Ishikawa (cell line): ENCODE measurements around the gene TRDMT1.

Source experiments
- CEBPB ChIP-seq: IDR thresholded peaks from 2 replicates; pipeline ENCODE4 v1.6.1; 2012
- CREB1 ChIP-seq: IDR thresholded peaks from 2 replicates; pipeline ENCODE4 v1.6.1; 2012; ENCODE audit warnings: low read depth
- EGR1 ChIP-seq: IDR thresholded peaks from 2 replicates; pipeline ENCODE4 v1.6.1; 2012
- EP300 ChIP-seq: IDR thresholded peaks from 2 replicates; pipeline ENCODE4 v1.6.1; 2012; ENCODE audit warnings: borderline replicate concordance
- FOXM1 ChIP-seq: IDR thresholded peaks from 2 replicates; pipeline ENCODE4 v1.6.1; 2012; ENCODE audit warnings: low read depth, borderline replicate concordance
- MAX ChIP-seq: IDR thresholded peaks from 2 replicates; pipeline ENCODE4 v1.6.1; 2012
- NFIC ChIP-seq: IDR thresholded peaks from 2 replicates; pipeline ENCODE4 v1.6.1; 2012
- RAD21 ChIP-seq: IDR thresholded peaks from 2 replicates; pipeline ENCODE4 v1.6.1; 2012; ENCODE audit warnings: low read depth
- REST ChIP-seq: IDR thresholded peaks from 2 replicates; pipeline ENCODE4 v1.6.1; 2012; ENCODE audit warnings: low read depth, mild to moderate bottlenecking
- TAF1 ChIP-seq: IDR thresholded peaks from 2 replicates; pipeline ENCODE4 v1.6.1; 2012; ENCODE audit warnings: low read depth, mild to moderate bottlenecking
- TCF12 ChIP-seq: IDR thresholded peaks from 2 replicates; pipeline ENCODE4 v1.6.1; 2012; ENCODE audit warnings: low read depth
- TEAD4 ChIP-seq: IDR thresholded peaks from 2 replicates; pipeline ENCODE4 v1.6.1; 2012
- USF1 ChIP-seq: IDR thresholded peaks from 2 replicates; pipeline ENCODE4 v1.6.1; 2012
- YY1 ChIP-seq: IDR thresholded peaks from 2 replicates; pipeline ENCODE4 v1.6.1; 2012; ENCODE audit warnings: low read depth
- ZBTB7A ChIP-seq: IDR thresholded peaks from 2 replicates; pipeline ENCODE4 v1.6.1; 2012; ENCODE audit warnings: low read depth

The TRDMT1 gene

GRCh38 chr10:17240096-17240495, 38.6 kb upstream of the TRDMT1 start:
- no peak for TF ChIP-seq TCF12
- TF ChIP-seq YY1 = no peak
- no peak for TF ChIP-seq USF1
- TF ChIP-seq RAD21 = no peak
- no peak for TF ChIP-seq CEBPB
- no peak for TF ChIP-seq EGR1
- TF ChIP-seq MAX = no peak
- no peak for TF ChIP-seq EP300
- no peak for TF ChIP-seq TEAD4
- no peak for TF ChIP-seq FOXM1
- TF ChIP-seq TAF1 = no peak
- TF ChIP-seq REST = no peak
- no peak for TF ChIP-seq CREB1
- no peak for TF ChIP-seq ZBTB7A
- TF ChIP-seq NFIC = no peak

- TF ChIP-seq YY1 (no peak), NFIC (no peak), TEAD4 (no peak), RAD21 (no peak), CEBPB (no peak), USF1 (no peak), FOXM1 (no peak), REST (no peak), ZBTB7A (no peak)
These were observed 38.0 kb upstream of the TRDMT1 start for GRCh38 chr10:17239345-17240085.

- TF ChIP-seq CREB1 = no peak
- TF ChIP-seq EGR1 = no peak
- TF ChIP-seq RAD21 = no peak
- TF ChIP-seq YY1 = no peak
- no peak for TF ChIP-seq MAX
- no peak for TF ChIP-seq REST
- no peak for TF ChIP-seq TAF1
- no peak for TF ChIP-seq TEAD4
- TF ChIP-seq FOXM1 = no peak
- TF ChIP-seq EP300 = no peak
- no peak for TF ChIP-seq TCF12
- TF ChIP-seq USF1 = no peak
- TF ChIP-seq CEBPB = no peak
- TF ChIP-seq ZBTB7A = no peak
- TF ChIP-seq NFIC = no peak
These were observed 37.2 kb upstream of the TRDMT1 start for GRCh38 chr10:17238445-17239291.
